GM12891 (cell line): Measurements from ENCODE around the gene ABHD4.

Experiments used
- POLR2A ChIP-seq: IDR thresholded peaks from 2 replicates; pipeline ENCODE4 v1.6.1; 2011; ENCODE audit warnings: low read depth, low read length, control low read depth
- TAF1 ChIP-seq: IDR thresholded peaks from 2 replicates; pipeline ENCODE4 v1.6.1; 2011; ENCODE audit warnings: low read depth, low read length, control low read depth

GRCh38 chr14:22572562-22573058 is 25.5 kb upstream of the ABHD4 start:
- TF ChIP-seq POLR2A (no peak), TAF1 (no peak)
